HEK293 (cell line): ENCODE results near the gene RABEP1.

Experiments
- CTCF ChIA-PET: fragments of 350-600 bp; formaldehyde crosslinking; extraction: SDS; loops from one replicate; lab custom pipeline; 2021; ENCODE audit warnings: antibody characterized with exemption; lab: Yijun Ruan, JAX
- POLR2A ChIA-PET: fragments of 300-600 bp; formaldehyde crosslinking; extraction: SDS; loops from one replicate; lab custom pipeline; 2020; ENCODE audit warnings: antibody characterized with exemption, inconsistent platforms; lab: Yijun Ruan, JAX
- H3K27ac ChIP-seq: fragments of 200-500 bp; sonication (Bioruptor generic); 2 replicates; pipeline ENCODE4 v1.5.1; 2014; ENCODE audit warnings: low read depth, low read length, control low read depth, inconsistent platforms; ENCODE audit errors: extremely low read depth
- H3K36me3 ChIP-seq, 2 experiments: fragments of 200-500 bp in 1 of 2; sonication (Bioruptor generic) in 1 of 2; 1 replicate in 1 of 2; 2 replicates in 1 of 2; pipeline ENCODE4 v1.5.1; 2014 to 2017; ENCODE audit warnings: inconsistent platforms in 2 of 2, low read length in 2 of 2; ENCODE audit not compliant: control insufficient read depth in 2 of 2, insufficient read depth in 1 of 2
- H3K4me1 ChIP-seq: fragments of 200-500 bp; sonication (Bioruptor generic); 2 replicates; pipeline ENCODE4 v1.5.1; 2014; ENCODE audit warnings: mild to moderate bottlenecking, low read length, inconsistent platforms; ENCODE audit not compliant: control insufficient read depth, insufficient read depth
- H3K4me3 ChIP-seq: 2 replicates; pipeline ENCODE4 v1.5.1; 2011; ENCODE audit warnings: low read depth, mild to moderate bottlenecking, control low read depth, low read length, moderate library complexity
- H3K9me3 ChIP-seq: fragments of 200-500 bp; sonication (Bioruptor generic); 2 replicates; pipeline ENCODE4 v1.5.1; 2014; ENCODE audit warnings: low read depth, low read length, inconsistent platforms; ENCODE audit not compliant: control insufficient read depth, insufficient read depth
- EGR2 ChIP-seq: fragments of 450-650 bp; formaldehyde crosslinking; IDR thresholded peaks from 2 replicates; pipeline ENCODE4 v1.5.1; 2016; ENCODE audit warnings: low read depth, missing biosample characterization, missing genetic modification characterization
- GLIS1 ChIP-seq: fragments of 450-650 bp; formaldehyde crosslinking; IDR thresholded peaks from 2 replicates; pipeline ENCODE4 v1.5.1; 2016; ENCODE audit warnings: missing biosample characterization, missing genetic modification characterization
- GLIS2 ChIP-seq: fragments of 450-650 bp; formaldehyde crosslinking; IDR thresholded peaks from 2 replicates; pipeline ENCODE4 v1.5.1; 2016; ENCODE audit warnings: missing biosample characterization, missing genetic modification characterization
- IKZF3 ChIP-seq: fragments of 450-650 bp; IDR thresholded peaks from 2 replicates; pipeline ENCODE4 v1.5.0; 2018; ENCODE audit warnings: missing biosample characterization, mild to moderate bottlenecking, missing genetic modification characterization, moderate library complexity
- OVOL3 ChIP-seq: fragments of 450-650 bp; formaldehyde crosslinking; IDR thresholded peaks from 2 replicates; pipeline ENCODE4 v1.5.1; 2016; ENCODE audit warnings: missing biosample characterization, missing genetic modification characterization
- TCF7L2 ChIP-seq: IDR thresholded peaks from 2 replicates; pipeline ENCODE4 v1.6.1; 2011; ENCODE audit warnings: low read depth, mild to moderate bottlenecking, inconsistent platforms, low read length, moderate library complexity, borderline replicate concordance
- ZBTB17 ChIP-seq: fragments of 450-650 bp; formaldehyde crosslinking; IDR thresholded peaks from 2 replicates; pipeline ENCODE4 v1.5.1; 2016; ENCODE audit warnings: missing biosample characterization, missing genetic modification characterization
- ZBTB48 ChIP-seq: fragments of 450-650 bp; formaldehyde crosslinking; IDR thresholded peaks from 2 replicates; pipeline ENCODE4 v1.5.1; 2016; ENCODE audit warnings: missing biosample characterization, missing genetic modification characterization
- ZNF16 ChIP-seq: fragments of 450-650 bp; formaldehyde crosslinking; IDR thresholded peaks from 2 replicates; pipeline ENCODE4 v1.5.1; 2016; ENCODE audit warnings: low read depth, missing biosample characterization, missing genetic modification characterization
- ZNF174 ChIP-seq: fragments of 450-650 bp; formaldehyde crosslinking; IDR thresholded peaks from 2 replicates; pipeline ENCODE4 v1.5.0; 2017; ENCODE audit warnings: missing biosample characterization, mild to moderate bottlenecking, missing genetic modification characterization
- ZNF19 ChIP-seq: fragments of 450-650 bp; formaldehyde crosslinking; IDR thresholded peaks from 2 replicates; pipeline ENCODE4; 2016; ENCODE audit warnings: missing biosample characterization, missing genetic modification characterization, low read depth
- ZNF239 ChIP-seq: fragments of 450-650 bp; formaldehyde crosslinking; IDR thresholded peaks from 2 replicates; pipeline ENCODE4 v1.5.1; 2016; ENCODE audit warnings: missing biosample characterization, missing genetic modification characterization
- ZNF404 ChIP-seq: fragments of 450-650 bp; formaldehyde crosslinking; IDR thresholded peaks from 2 replicates; pipeline ENCODE4 v1.5.1; 2017; ENCODE audit warnings: missing biosample characterization, missing genetic modification characterization
- ZNF558 ChIP-seq: fragments of 450-650 bp; formaldehyde crosslinking; IDR thresholded peaks from 2 replicates; pipeline ENCODE4 v1.5.1; 2016; ENCODE audit warnings: missing biosample characterization, missing genetic modification characterization
- ZNF596 ChIP-seq: fragments of 450-650 bp; IDR thresholded peaks from 2 replicates; pipeline ENCODE4 v1.5.0; 2018; ENCODE audit warnings: missing biosample characterization, mild to moderate bottlenecking, missing genetic modification characterization, moderate library complexity
- ZNF76 ChIP-seq: fragments of 450-650 bp; formaldehyde crosslinking; IDR thresholded peaks from 2 replicates; pipeline ENCODE4; 2016; ENCODE audit warnings: low read depth, missing biosample characterization, missing genetic modification characterization, borderline replicate concordance
- ZNF830 ChIP-seq: fragments of 450-650 bp; IDR thresholded peaks from 2 replicates; pipeline ENCODE4 v1.5.0; 2018; ENCODE audit warnings: missing biosample characterization, missing genetic modification characterization, low read depth, mild to moderate bottlenecking, moderate library complexity
- TF ChIP-seq, protein P1 (sequence below): fragments of 450-650 bp; formaldehyde crosslinking; IDR thresholded peaks from 2 replicates; pipeline ENCODE4 v1.5.1; 2016; ENCODE audit warnings: missing biosample characterization, missing genetic modification characterization, low read depth
- TF ChIP-seq, protein P2 (sequence below): fragments of 450-650 bp; formaldehyde crosslinking; optimal IDR thresholded peaks from 2 replicates; pipeline ENCODE3; 2016; ENCODE audit warnings: missing biosample characterization, mild to moderate bottlenecking, missing genetic modification characterization
- TF ChIP-seq, protein P3 (sequence below): fragments of 450-650 bp; formaldehyde crosslinking; IDR thresholded peaks from 2 replicates; pipeline ENCODE4 v1.5.1; 2017; ENCODE audit warnings: missing biosample characterization, missing genetic modification characterization
- TF ChIP-seq, protein P4 (sequence below): fragments of 450-650 bp; formaldehyde crosslinking; IDR thresholded peaks from 2 replicates; pipeline ENCODE4 v1.5.1; 2017; ENCODE audit warnings: missing biosample characterization, missing genetic modification characterization
- TF ChIP-seq, protein P5 (sequence below): fragments of 450-650 bp; formaldehyde crosslinking; IDR thresholded peaks from 2 replicates; pipeline ENCODE4 v1.5.1; 2016; ENCODE audit warnings: missing biosample characterization, missing genetic modification characterization, borderline replicate concordance
- TF ChIP-seq, protein P6 (sequence below): fragments of 450-650 bp; formaldehyde crosslinking; IDR thresholded peaks from 2 replicates; pipeline ENCODE4 v1.5.1; 2017; ENCODE audit warnings: missing biosample characterization, missing genetic modification characterization

Gene RABEP1

DNA sequence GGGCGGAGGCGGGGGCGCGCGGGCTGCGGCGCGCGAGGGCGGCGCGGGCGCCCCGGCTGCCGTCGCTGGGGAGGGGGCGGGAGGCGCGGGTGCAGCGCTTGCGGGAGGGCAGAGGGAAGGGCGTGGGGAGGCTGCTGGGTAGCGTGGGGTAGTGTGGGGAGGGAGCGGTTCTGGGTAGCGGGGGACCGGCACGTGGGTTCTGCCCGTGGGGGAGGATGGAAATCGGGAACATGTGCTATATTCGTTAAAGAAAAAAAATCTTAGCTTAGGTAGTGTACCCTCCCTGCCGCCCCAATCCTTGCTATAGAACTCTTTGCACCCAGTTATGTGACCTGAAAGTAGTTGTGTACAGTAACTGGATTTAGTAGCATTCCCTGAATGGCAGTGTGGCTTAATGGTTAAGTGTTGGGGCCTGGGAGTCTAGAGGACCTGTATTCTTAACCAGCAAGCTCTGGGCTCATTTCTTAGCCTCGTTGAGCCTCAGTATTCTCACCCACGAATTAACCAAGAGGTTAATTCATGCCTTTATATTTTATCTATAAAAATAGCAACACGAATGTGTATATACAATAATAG lies 646 bp downstream of the RABEP1 start (continued):
- TF ChIP-seq ZBTB48 (no peak), EGR2 (peak; percentile 82), ZNF404 (no peak), OVOL3 (tag by site-specific recombination) (no peak), ZNF174 (no peak), IKZF3 (no peak), ZNF558 (tag by site-specific recombination) (no peak), GLIS1 (tag by site-specific recombination) (peak; percentile 57), ZNF76 (tag by site-specific recombination) (peak; percentile 96), ZNF239 (tag by site-specific recombination) (no peak)
- TF ChIP-seq, protein P1, sequence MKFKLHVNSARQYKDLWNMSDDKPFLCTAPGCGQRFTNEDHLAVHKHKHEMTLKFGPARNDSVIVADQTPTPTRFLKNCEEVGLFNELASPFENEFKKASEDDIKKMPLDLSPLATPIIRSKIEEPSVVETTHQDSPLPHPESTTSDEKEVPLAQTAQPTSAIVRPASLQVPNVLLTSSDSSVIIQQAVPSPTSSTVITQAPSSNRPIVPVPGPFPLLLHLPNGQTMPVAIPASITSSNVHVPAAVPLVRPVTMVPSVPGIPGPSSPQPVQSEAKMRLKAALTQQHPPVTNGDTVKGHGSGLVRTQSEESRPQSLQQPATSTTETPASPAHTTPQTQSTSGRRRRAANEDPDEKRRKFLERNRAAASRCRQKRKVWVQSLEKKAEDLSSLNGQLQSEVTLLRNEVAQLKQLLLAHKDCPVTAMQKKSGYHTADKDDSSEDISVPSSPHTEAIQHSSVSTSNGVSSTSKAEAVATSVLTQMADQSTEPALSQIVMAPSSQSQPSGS: no peak
- TF ChIP-seq, protein P2, sequence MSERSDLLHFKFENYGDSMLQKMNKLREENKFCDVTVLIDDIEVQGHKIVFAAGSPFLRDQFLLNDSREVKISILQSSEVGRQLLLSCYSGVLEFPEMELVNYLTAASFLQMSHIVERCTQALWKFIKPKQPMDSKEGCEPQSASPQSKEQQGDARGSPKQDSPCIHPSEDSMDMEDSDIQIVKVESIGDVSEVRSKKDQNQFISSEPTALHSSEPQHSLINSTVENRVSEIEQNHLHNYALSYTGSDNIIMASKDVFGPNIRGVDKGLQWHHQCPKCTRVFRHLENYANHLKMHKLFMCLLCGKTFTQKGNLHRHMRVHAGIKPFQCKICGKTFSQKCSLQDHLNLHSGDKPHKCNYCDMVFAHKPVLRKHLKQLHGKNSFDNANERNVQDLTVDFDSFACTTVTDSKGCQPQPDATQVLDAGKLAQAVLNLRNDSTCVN (tag by site-specific recombination): no peak
- TF ChIP-seq, protein P3, sequence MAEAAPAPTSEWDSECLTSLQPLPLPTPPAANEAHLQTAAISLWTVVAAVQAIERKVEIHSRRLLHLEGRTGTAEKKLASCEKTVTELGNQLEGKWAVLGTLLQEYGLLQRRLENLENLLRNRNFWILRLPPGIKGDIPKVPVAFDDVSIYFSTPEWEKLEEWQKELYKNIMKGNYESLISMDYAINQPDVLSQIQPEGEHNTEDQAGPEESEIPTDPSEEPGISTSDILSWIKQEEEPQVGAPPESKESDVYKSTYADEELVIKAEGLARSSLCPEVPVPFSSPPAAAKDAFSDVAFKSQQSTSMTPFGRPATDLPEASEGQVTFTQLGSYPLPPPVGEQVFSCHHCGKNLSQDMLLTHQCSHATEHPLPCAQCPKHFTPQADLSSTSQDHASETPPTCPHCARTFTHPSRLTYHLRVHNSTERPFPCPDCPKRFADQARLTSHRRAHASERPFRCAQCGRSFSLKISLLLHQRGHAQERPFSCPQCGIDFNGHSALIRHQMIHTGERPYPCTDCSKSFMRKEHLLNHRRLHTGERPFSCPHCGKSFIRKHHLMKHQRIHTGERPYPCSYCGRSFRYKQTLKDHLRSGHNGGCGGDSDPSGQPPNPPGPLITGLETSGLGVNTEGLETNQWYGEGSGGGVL (tag by site-specific recombination): peak; percentile 85
- TF ChIP-seq, protein P4, sequence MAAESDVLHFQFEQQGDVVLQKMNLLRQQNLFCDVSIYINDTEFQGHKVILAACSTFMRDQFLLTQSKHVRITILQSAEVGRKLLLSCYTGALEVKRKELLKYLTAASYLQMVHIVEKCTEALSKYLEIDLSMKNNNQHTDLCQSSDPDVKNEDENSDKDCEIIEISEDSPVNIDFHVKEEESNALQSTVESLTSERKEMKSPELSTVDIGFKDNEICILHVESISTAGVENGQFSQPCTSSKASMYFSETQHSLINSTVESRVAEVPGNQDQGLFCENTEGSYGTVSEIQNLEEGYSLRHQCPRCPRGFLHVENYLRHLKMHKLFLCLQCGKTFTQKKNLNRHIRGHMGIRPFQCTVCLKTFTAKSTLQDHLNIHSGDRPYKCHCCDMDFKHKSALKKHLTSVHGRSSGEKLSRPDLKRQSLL: no peak

DNA sequence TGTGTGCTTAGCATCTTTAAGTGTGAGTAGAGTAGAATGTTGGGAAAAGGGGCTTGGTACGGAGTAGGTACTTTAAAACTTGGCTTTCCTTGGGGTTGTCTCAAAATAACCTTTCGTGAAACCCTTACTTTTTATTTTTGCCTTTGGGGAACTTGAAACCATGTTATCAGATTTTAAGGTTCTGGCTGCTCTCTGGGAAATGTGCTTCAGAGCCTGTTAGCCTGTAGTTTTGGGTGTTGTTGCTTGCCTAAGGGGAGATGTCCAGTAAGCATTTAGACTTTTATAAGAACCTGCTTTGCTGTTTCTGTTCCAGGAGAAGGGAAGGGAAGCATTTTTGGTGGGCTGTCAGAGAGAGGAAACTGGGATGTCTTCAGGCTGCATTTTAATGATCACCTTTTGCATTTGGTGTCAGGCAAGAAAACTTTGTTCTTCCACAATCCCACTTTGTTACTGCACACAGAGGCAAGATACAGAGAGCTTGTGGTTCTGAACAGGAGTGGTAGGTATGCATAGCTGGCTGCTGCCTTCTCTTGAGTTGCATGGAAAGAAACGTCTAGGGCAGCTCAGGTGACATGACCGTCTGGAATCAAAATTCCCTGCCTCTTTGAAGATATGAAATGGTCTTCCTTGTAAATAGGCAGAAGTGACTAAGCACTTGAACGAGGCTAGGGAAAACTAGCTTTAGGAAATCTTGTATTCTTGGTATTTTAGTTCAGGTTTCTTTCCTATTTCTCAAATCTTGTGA lies 1.7 kb downstream of the RABEP1 start:
- ChIA-PET CTCF (interaction anchor here (0.8 kb wide), 1 partner anchor 136 kb away, joined by 4 read pairs; the partner anchor contains the start of gene NUP88), POLR2A (interaction anchor here (0.5 to 2.5 kb wide), 6 partner anchors 14 to 449 kb away, joined by 3 to 10 read pairs (median 4); partner anchors contain the start of gene NUP88)
- Histone ChIP-seq H3K4me1 (peaks cover 22% of the 10 kb centered on the region), H3K27ac (peak overlapping the region; percentile 95), H3K9me3 (no peaks in the 10 kb centered on the region), H3K36me3 (peaks cover 4 to 8% of the 10 kb centered on the region in 2 experiments; a peak in 2 of 3 replicates), H3K4me3 (no peak overlapping the region; the same call in 1 of the 2 replicates)
- no peak for TF ChIP-seq TCF7L2
- no peak for TF ChIP-seq ZNF596
- no peak for TF ChIP-seq ZNF19 (tag by site-specific recombination)
- TF ChIP-seq, protein P5, sequence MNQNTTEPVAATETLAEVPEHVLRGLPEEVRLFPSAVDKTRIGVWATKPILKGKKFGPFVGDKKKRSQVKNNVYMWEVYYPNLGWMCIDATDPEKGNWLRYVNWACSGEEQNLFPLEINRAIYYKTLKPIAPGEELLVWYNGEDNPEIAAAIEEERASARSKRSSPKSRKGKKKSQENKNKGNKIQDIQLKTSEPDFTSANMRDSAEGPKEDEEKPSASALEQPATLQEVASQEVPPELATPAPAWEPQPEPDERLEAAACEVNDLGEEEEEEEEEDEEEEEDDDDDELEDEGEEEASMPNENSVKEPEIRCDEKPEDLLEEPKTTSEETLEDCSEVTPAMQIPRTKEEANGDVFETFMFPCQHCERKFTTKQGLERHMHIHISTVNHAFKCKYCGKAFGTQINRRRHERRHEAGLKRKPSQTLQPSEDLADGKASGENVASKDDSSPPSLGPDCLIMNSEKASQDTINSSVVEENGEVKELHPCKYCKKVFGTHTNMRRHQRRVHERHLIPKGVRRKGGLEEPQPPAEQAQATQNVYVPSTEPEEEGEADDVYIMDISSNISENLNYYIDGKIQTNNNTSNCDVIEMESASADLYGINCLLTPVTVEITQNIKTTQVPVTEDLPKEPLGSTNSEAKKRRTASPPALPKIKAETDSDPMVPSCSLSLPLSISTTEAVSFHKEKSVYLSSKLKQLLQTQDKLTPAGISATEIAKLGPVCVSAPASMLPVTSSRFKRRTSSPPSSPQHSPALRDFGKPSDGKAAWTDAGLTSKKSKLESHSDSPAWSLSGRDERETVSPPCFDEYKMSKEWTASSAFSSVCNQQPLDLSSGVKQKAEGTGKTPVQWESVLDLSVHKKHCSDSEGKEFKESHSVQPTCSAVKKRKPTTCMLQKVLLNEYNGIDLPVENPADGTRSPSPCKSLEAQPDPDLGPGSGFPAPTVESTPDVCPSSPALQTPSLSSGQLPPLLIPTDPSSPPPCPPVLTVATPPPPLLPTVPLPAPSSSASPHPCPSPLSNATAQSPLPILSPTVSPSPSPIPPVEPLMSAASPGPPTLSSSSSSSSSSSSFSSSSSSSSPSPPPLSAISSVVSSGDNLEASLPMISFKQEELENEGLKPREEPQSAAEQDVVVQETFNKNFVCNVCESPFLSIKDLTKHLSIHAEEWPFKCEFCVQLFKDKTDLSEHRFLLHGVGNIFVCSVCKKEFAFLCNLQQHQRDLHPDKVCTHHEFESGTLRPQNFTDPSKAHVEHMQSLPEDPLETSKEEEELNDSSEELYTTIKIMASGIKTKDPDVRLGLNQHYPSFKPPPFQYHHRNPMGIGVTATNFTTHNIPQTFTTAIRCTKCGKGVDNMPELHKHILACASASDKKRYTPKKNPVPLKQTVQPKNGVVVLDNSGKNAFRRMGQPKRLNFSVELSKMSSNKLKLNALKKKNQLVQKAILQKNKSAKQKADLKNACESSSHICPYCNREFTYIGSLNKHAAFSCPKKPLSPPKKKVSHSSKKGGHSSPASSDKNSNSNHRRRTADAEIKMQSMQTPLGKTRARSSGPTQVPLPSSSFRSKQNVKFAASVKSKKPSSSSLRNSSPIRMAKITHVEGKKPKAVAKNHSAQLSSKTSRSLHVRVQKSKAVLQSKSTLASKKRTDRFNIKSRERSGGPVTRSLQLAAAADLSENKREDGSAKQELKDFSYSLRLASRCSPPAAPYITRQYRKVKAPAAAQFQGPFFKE (tag by site-specific recombination): no peak
- TF ChIP-seq GLIS2 (tag by site-specific recombination): no peak
- 0 out of 2 replicates have a peak, but pooled peaks have one; percentile 21 for TF ChIP-seq ZBTB17 (tag by site-specific recombination)
- TF ChIP-seq ZBTB48: peak; percentile 37; the same call in 1 of the 2 replicates
- TF ChIP-seq ZNF16: no peak
- TF ChIP-seq, protein P6, sequence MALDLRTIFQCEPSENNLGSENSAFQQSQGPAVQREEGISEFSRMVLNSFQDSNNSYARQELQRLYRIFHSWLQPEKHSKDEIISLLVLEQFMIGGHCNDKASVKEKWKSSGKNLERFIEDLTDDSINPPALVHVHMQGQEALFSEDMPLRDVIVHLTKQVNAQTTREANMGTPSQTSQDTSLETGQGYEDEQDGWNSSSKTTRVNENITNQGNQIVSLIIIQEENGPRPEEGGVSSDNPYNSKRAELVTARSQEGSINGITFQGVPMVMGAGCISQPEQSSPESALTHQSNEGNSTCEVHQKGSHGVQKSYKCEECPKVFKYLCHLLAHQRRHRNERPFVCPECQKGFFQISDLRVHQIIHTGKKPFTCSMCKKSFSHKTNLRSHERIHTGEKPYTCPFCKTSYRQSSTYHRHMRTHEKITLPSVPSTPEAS (tag by site-specific recombination): no peak
- no peak for TF ChIP-seq ZNF830 (tag by site-specific recombination)
